Measurements from ENCODE around the gene TP53I11.

TP53I11 gene

DNA sequence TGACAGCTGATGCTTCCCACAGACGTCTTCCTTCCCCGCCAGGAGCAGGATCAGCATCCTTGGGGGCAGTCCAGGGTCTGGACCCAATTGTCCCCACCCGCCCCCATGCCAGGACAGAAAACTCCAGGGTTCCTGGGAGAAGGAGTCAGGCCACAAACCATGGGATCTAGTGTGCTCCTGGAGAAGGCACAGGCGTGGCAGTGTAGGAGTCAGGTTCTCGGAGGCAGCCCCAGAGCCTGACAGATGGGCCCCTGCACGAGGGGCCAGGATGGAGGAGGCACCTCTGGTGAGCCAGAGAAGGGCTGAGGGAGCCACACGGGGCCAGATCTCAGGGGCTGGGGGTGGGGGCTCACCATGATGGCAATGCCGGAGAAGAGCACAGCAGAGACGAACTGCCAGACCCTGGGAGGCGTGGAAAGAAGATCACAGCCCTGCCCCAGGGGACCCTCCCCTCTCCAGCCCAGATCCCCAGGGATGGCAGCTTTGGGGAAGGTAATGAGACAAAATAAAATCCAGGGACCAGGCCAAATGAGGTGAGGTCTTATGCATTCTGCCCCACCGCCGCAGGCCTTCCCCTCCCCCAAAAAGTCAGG is 13.6 kb downstream of the TP53I11 start:
- Histone ChIP-seq H3K27ac (ENCODE audit: low read length) (no peak overlapping the region), H3K9me3 (ENCODE audit: control insufficient read depth in 1 of 2, low read length in 2 of 2) (no peaks in the 10 kb centered on the region), H3K4me1 (ENCODE audit: control insufficient read depth in 1 of 2, insufficient read depth in 2 of 2, low read length in 2 of 2) (peaks cover 2 to 18% of the 10 kb centered on the region in 2 donors), H3K36me3 (ENCODE audit: control insufficient read depth in 1 of 2, insufficient read depth in 2 of 2, low read length in 2 of 2) (peaks cover 6 to 19% of the 10 kb centered on the region in 2 donors), H3K27me3 (ENCODE audit: low read depth, low read length) (no peaks in the 10 kb centered on the region), H3K4me3 (ENCODE audit: low read depth in 1 of 2, low read length in 2 of 2) (no peak overlapping the region)

DNA sequence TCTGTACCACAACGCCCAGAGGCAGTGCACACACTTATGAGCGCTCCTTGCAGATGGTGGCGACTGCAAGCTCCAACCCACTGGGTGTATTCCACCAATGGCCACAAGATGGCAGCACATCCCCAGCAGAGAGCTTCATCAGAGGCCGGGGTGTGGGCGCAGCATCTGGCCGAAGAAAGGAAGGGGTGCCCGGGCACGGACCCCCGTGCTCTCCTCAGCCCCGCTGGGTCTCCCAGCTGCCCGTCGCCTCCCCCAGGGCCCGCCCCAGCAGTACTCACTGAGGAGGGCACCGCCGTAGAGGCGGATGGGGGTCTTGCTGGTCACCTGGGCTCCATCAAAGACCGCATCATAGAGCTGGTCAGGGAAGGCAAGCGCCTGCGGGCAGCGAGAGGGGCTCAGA is 14.2 kb downstream of the TP53I11 start:
- Histone ChIP-seq H3K4me1 (ENCODE audit: control insufficient read depth in 1 of 2, insufficient read depth in 2 of 2, low read length in 2 of 2) (peaks cover 2 to 16% of the 10 kb centered on the region in 2 donors), H3K4me3 (ENCODE audit: low read depth in 1 of 2, low read length in 2 of 2) (no peak overlapping the region), H3K27me3 (ENCODE audit: low read depth, low read length) (no peaks in the 10 kb centered on the region), H3K36me3 (ENCODE audit: control insufficient read depth in 1 of 2, insufficient read depth in 2 of 2, low read length in 2 of 2) (peaks cover 6 to 19% of the 10 kb centered on the region in 2 donors), H3K27ac (ENCODE audit: low read length) (no peak overlapping the region), H3K9me3 (ENCODE audit: control insufficient read depth in 1 of 2, low read length in 2 of 2) (no peaks in the 10 kb centered on the region)

DNA sequence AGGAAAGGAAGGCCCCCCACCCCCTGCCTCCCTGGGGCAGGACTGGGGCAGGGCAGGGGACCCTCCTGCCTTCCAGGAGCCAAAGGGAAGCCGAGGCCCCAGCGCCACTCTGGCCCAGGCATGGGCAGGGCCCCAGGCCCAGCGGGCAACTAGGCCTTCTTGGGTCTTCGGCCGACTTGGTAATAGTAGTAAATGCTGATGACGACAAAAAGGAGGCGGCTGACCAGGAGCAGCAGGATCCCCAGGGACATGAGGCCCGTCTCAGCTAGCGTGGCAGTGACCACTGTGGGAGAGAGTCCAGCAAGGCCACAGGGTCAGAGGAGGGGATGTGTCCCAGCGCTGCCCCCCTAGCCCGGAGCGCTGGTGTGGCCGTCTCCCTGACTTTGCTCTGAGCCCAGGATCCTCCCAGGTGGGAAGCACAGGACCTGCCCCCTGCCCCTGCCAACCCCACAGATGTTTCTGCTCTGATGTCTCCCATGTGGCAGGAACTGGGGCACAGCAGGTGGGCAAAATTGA is 15.9 kb downstream of the TP53I11 start:
- Histone ChIP-seq H3K4me3 (ENCODE audit: low read depth in 1 of 2, low read length in 2 of 2) (no peak overlapping the region), H3K36me3 (ENCODE audit: control insufficient read depth in 1 of 2, insufficient read depth in 2 of 2, low read length in 2 of 2) (peaks cover 12 to 19% of the 10 kb centered on the region in 2 donors), H3K9me3 (ENCODE audit: control insufficient read depth in 1 of 2, low read length in 2 of 2) (no peaks in the 10 kb centered on the region), H3K27ac (ENCODE audit: low read length) (no peak overlapping the region), H3K4me1 (ENCODE audit: control insufficient read depth in 1 of 2, insufficient read depth in 2 of 2, low read length in 2 of 2) (peaks cover 0 to 2% of the 10 kb centered on the region in 2 donors), H3K27me3 (ENCODE audit: low read depth, low read length) (no peaks in the 10 kb centered on the region)

DNA sequence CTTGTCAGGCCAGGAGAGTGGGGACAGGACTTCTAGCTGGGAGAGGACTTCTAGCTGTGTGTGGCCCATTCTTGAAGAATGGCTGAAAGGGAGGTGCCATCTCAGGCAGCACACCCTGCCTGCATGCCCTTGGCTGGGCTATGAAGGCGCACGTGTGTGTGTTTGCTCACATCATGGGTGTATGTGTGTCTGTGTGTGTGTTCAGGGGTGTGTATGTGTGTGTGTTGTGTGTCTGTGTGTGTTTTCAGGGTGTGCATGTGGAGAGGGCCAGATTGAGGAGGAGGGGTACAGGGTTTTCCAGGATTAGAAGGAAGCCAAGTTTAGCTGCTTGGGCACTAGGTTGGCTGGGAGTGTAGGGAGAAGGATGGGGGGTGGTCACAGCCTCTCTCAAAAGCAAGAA is 16.6 kb downstream of the TP53I11 start:
- Histone ChIP-seq H3K27ac (ENCODE audit: low read length) (no peak overlapping the region), H3K27me3 (ENCODE audit: low read depth, low read length) (no peaks in the 10 kb centered on the region), H3K9me3 (ENCODE audit: control insufficient read depth in 1 of 2, low read length in 2 of 2) (no peaks in the 10 kb centered on the region), H3K36me3 (ENCODE audit: control insufficient read depth in 1 of 2, insufficient read depth in 2 of 2, low read length in 2 of 2) (peaks cover 15 to 26% of the 10 kb centered on the region in 2 donors), H3K4me3 (ENCODE audit: low read depth in 1 of 2, low read length in 2 of 2) (no peak overlapping the region), H3K4me1 (ENCODE audit: control insufficient read depth in 1 of 2, insufficient read depth in 2 of 2, low read length in 2 of 2) (no peaks in the 10 kb centered on the region)

DNA sequence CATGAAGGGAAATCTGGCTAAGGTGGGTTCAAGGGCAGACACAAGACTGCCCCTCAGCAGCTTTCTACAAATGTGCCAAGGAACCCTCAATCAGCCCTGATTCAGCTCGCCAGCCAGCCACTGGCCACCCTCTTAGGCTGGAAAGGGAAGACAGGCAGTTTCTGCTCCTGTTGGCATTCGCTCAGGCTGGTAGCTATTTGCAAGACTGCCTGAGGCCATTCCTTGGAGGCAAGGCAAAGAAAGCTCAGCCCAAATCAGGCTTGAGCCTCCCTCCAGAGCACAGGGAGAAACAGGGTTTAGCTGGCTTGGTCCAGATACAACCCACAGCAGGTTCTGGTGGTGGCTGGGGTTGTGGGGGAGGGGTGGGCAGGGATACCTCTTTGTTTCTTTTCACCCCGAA is 19.2 kb downstream of the TP53I11 start:
- Histone ChIP-seq H3K9me3 (ENCODE audit: control insufficient read depth in 1 of 2, low read length in 2 of 2) (no peaks in the 10 kb centered on the region), H3K27me3 (ENCODE audit: low read depth, low read length) (no peaks in the 10 kb centered on the region), H3K4me3 (ENCODE audit: low read depth in 1 of 2, low read length in 2 of 2) (no peak overlapping the region), H3K36me3 (ENCODE audit: control insufficient read depth in 1 of 2, insufficient read depth in 2 of 2, low read length in 2 of 2) (peaks cover 9 to 34% of the 10 kb centered on the region in 2 donors), H3K27ac (ENCODE audit: low read length) (no peak overlapping the region), H3K4me1 (ENCODE audit: control insufficient read depth in 1 of 2, insufficient read depth in 2 of 2, low read length in 2 of 2) (no peaks in the 10 kb centered on the region)

DNA sequence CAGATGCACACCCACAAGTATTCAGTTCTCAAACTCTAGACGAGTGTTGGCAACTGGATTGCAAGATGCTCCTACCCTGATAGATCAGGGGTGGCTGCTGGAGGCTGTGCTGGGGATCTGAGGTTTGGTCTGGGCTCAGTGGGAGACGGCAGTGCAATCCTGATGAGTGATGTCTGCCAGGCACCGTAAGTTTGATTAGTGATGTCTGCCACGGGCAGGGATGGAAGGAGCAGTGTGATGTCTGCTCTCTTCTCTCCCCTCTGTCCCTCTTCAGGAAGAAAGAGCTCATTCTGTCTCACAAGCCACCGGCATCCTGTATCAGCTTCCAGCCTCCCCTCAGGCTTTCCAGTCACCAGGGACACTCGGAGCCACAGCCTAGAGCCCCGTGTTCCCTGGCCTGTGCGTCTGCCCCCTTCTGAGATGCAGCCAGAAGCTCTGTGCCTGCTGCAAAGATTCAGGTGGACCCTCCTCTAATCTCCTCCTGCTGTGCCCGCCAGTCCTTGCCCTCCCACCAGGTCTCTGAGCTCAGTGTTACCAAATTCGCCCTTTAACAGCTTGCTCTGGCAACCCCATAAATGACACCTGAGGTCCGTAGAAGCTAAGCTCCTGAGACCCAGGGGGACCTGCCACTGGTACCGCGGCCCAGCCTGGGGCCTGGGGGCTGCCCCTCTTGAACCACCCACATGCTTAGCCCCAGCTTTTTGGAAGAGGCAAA is 19.9 kb downstream of the TP53I11 start:
- no peak overlapping the region for H3K4me3 ChIP-seq (ENCODE audit: low read depth in 1 of 2, low read length in 2 of 2)
- peaks cover 0 to 4% of the 10 kb centered on the region in 2 donors for H3K4me1 ChIP-seq (ENCODE audit: control insufficient read depth in 1 of 2, insufficient read depth in 2 of 2, low read length in 2 of 2)
- peaks cover 9 to 35% of the 10 kb centered on the region in 2 donors for H3K36me3 ChIP-seq (ENCODE audit: control insufficient read depth in 1 of 2, insufficient read depth in 2 of 2, low read length in 2 of 2)
- H3K9me3 ChIP-seq (ENCODE audit: control insufficient read depth in 1 of 2, low read length in 2 of 2), result no peaks in the 10 kb centered on the region
- no peak overlapping the region for H3K27ac ChIP-seq (ENCODE audit: low read length)
- no peaks in the 10 kb centered on the region for H3K27me3 ChIP-seq (ENCODE audit: low read depth, low read length)

DNA sequence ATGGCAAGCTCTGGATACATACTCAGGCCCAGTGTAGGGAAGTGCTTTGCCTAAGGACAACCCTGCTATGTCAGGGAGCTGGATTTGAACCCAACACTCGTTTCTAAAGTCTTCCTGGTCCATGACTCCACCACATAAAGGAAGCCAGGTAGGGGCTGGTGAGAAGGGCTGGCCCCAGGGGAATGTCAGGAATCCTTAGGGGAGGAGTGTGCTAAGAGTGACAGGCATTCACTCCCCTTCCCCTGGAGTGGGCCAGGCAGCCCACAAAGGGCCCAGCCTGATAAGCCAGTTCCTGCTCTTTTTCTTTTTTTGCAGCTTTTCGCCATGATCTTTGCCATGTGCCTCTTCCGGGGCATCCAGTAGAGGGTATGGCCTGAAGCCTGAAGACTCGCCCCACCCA is 21.9 kb downstream of the TP53I11 start:
- Histone ChIP-seq H3K4me3 (ENCODE audit: low read depth in 1 of 2, low read length in 2 of 2) (no peak overlapping the region), H3K4me1 (ENCODE audit: control insufficient read depth in 1 of 2, insufficient read depth in 2 of 2, low read length in 2 of 2) (peaks cover 0 to 15% of the 10 kb centered on the region in 2 donors), H3K9me3 (ENCODE audit: control insufficient read depth in 1 of 2, low read length in 2 of 2) (no peaks in the 10 kb centered on the region), H3K36me3 (ENCODE audit: control insufficient read depth in 1 of 2, insufficient read depth in 2 of 2, low read length in 2 of 2) (peaks cover 9 to 28% of the 10 kb centered on the region in 2 donors), H3K27ac (ENCODE audit: low read length) (no peak overlapping the region), H3K27me3 (ENCODE audit: low read depth, low read length) (no peaks in the 10 kb centered on the region)

DNA sequence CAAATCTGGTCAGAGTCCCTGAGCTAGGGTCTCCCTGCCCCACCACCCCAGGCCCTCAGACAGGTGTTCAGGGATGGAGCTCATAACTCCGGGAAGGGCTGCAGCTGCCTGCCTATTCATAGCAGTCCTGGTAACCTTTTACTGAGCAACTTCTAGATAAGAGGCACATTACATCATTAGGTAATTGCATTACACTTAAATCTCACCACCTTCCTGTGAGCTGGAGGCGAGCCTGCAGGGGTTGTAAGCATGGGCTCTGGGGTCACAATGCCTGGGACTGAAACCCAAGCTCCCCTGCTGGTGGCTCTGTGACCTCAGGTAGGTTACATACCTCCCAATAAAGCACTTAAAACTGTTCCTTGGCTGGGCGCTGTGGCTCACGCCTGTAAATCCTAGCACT is 22.5 kb downstream of the TP53I11 start:
- Histone ChIP-seq H3K9me3 (ENCODE audit: control insufficient read depth in 1 of 2, low read length in 2 of 2) (no peaks in the 10 kb centered on the region), H3K36me3 (ENCODE audit: control insufficient read depth in 1 of 2, insufficient read depth in 2 of 2, low read length in 2 of 2) (peaks cover 9 to 25% of the 10 kb centered on the region in 2 donors), H3K27me3 (ENCODE audit: low read depth, low read length) (no peaks in the 10 kb centered on the region), H3K4me3 (ENCODE audit: low read depth in 1 of 2, low read length in 2 of 2) (no peak overlapping the region), H3K4me1 (ENCODE audit: control insufficient read depth in 1 of 2, insufficient read depth in 2 of 2, low read length in 2 of 2) (peaks cover 0 to 15% of the 10 kb centered on the region in 2 donors), H3K27ac (ENCODE audit: low read length) (no peak overlapping the region)

DNA sequence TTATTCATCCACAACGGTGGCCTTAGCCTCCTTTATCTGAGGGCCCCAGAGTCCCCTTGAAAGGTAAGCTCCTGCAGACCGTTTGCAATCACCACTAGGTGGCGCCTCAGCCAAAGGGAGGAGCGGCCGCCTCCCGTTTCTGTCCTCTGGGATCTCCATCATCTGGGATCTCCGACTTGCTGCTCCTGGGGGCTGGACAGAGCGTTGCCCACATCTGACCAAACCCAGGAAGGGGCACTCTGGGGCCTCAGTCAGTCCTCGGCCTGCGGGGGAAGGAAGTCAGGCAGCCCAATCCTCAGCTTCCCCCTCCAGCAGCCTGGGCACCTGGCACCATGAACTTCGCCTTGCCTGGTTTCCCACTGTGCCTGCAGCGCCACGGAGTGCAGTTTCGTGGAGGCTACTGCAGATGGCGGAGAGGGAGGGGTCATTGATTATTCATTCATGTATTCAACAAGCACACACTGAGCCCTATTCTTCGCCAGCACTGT is 23.5 kb downstream of the TP53I11 start:
- Histone ChIP-seq H3K4me3 (ENCODE audit: low read depth in 1 of 2, low read length in 2 of 2) (no peak overlapping the region), H3K36me3 (ENCODE audit: control insufficient read depth in 1 of 2, insufficient read depth in 2 of 2, low read length in 2 of 2) (peaks cover 9 to 25% of the 10 kb centered on the region in 2 donors), H3K4me1 (ENCODE audit: control insufficient read depth in 1 of 2, insufficient read depth in 2 of 2, low read length in 2 of 2) (peaks cover 0 to 15% of the 10 kb centered on the region in 2 donors), H3K27ac (ENCODE audit: low read length) (no peak overlapping the region), H3K27me3 (ENCODE audit: low read depth, low read length) (no peaks in the 10 kb centered on the region), H3K9me3 (ENCODE audit: control insufficient read depth in 1 of 2, low read length in 2 of 2) (no peaks in the 10 kb centered on the region)

DNA sequence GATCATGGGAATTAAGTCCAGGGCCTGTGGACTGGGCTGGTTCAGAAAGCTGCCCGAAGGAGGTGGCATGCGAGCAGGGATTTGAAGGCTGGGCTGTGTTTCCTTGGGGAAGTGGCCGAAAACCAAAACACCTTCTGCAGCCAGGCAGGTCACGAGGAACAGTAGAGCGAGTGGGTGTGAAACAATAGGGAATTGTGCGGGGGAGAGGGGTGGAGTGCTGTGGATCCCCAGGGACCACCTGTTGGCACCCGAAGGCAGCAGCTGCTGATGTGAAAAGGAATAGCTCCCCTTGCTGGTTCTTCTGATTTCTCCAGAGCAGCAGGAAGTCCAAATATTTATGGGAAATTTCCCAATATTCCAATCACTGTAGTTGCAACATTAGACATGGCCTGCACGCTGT is 24.6 kb downstream of the TP53I11 start:
- Histone ChIP-seq H3K27me3 (ENCODE audit: low read depth, low read length) (no peaks in the 10 kb centered on the region), H3K36me3 (ENCODE audit: control insufficient read depth in 1 of 2, insufficient read depth in 2 of 2, low read length in 2 of 2) (peaks cover 9 to 31% of the 10 kb centered on the region in 2 donors), H3K27ac (ENCODE audit: low read length) (no peak overlapping the region), H3K4me3 (ENCODE audit: low read depth in 1 of 2, low read length in 2 of 2) (no peak overlapping the region), H3K9me3 (ENCODE audit: control insufficient read depth in 1 of 2, low read length in 2 of 2) (no peaks in the 10 kb centered on the region), H3K4me1 (ENCODE audit: control insufficient read depth in 1 of 2, insufficient read depth in 2 of 2, low read length in 2 of 2) (peaks cover 0 to 15% of the 10 kb centered on the region in 2 donors)

DNA sequence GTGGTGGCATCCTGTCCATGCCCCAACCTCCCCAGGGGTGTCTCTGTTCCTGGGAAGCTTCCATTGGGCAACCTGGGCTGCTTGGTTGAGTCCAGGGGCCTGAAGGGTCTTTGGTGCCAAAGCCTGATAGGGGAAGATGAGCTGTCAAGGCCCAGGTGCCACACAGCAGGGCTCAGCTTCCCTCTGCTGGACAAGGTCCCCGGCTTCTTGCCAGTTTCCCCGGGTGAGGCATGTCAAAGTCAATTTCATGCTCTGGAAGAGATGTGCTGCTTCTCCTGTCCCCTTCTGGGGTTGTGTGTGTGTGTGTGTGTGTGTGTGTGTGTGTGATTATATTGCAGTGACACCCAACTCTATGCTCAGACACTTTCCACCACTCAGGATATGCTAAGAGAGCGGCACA is 26.9 kb downstream of the TP53I11 start:
- H3K4me1 ChIP-seq (ENCODE audit: control insufficient read depth in 1 of 2, insufficient read depth in 2 of 2, low read length in 2 of 2), result peaks cover 0 to 15% of the 10 kb centered on the region in 2 donors
- H3K27me3 ChIP-seq (ENCODE audit: low read depth, low read length), result no peaks in the 10 kb centered on the region
- no peak overlapping the region for H3K27ac ChIP-seq (ENCODE audit: low read length)
- no peaks in the 10 kb centered on the region for H3K9me3 ChIP-seq (ENCODE audit: control insufficient read depth in 1 of 2, low read length in 2 of 2)
- no peak overlapping the region for H3K4me3 ChIP-seq (ENCODE audit: low read depth in 1 of 2, low read length in 2 of 2)
- H3K36me3 ChIP-seq (ENCODE audit: control insufficient read depth in 1 of 2, insufficient read depth in 2 of 2, low read length in 2 of 2), result peaks cover 6 to 35% of the 10 kb centered on the region in 2 donors
